IMR-90 (cell line): ENCODE measurements around the gene AJAP1. TPM values are rescaled to one million over a fixed set of nuclear protein-coding genes. Genes with fewer than 3 reads are reported as not detected.

Source experiments
- ATAC-seq: fragments of 200-7000 bp; cut with Tn5 transposase; 2 replicates; pipeline ENCODE4 v1.9.1; 2020; ENCODE audit warnings: low read depth, mild to moderate bottlenecking, moderate library complexity
- BruUV-seq: library from RNA; stranded (reverse); fragments of 400-500 nt; replicated peaks from 2 replicates; lab custom pipeline; 2021; lab: Mats Ljungman, UMichigan
- CTCF ChIA-PET: fragments of 300-600 bp; formaldehyde crosslinking; extraction: SDS; loops from one replicate; lab custom pipeline; 2021; ENCODE audit warnings: antibody characterized with exemption; lab: Yijun Ruan, JAX
- POLR2A ChIA-PET: fragments of 300-600 bp; sonication (Branson Sonifier 250); formaldehyde crosslinking; loops from one replicate; lab custom pipeline; 2022; ENCODE audit warnings: antibody characterized with exemption; ENCODE audit not compliant: unreplicated experiment; lab: Charles Lee
- DNase-seq: peaks from one replicate; pipeline ENCODE4 v3.0.0; 2013
- H2AFZ ChIP-seq: replicated peaks from 2 replicates; pipeline ENCODE3; 2013; ENCODE audit warnings: low read length, mild to moderate bottlenecking; ENCODE audit not compliant: poor library complexity
- H2AK5ac ChIP-seq: 2 replicates; pipeline ENCODE4 v1.6.1; 2013; ENCODE audit warnings: low read depth, low read length, inconsistent platforms
- H2AK9ac ChIP-seq: replicated peaks from 2 replicates; pipeline ENCODE3; 2013; ENCODE audit warnings: mild to moderate bottlenecking, low read depth, low read length, moderate library complexity; ENCODE audit not compliant: poor library complexity
- H2BK120ac ChIP-seq: 2 replicates; pipeline ENCODE4 v1.6.1; 2013; ENCODE audit warnings: low read depth, low read length, inconsistent platforms
- H2BK15ac ChIP-seq: 3 replicates; pipeline ENCODE4 v1.6.1; 2013; ENCODE audit warnings: low read depth, low read length, inconsistent platforms
- H2BK20ac ChIP-seq: 2 replicates; pipeline ENCODE4 v1.6.1; 2013; ENCODE audit warnings: low read depth, mild to moderate bottlenecking, inconsistent platforms, low read length, moderate library complexity
- H2BK5ac ChIP-seq: 2 replicates; pipeline ENCODE4 v1.6.1; 2013; ENCODE audit warnings: mild to moderate bottlenecking, low read depth, low read length, inconsistent platforms; ENCODE audit not compliant: poor library complexity, severe bottlenecking
- H3K14ac ChIP-seq: replicated peaks from 2 replicates; pipeline ENCODE4 v1.6.1; 2013; ENCODE audit warnings: low read depth, low read length, inconsistent platforms
- H3K18ac ChIP-seq: 2 replicates; pipeline ENCODE4 v1.6.1; 2013; ENCODE audit warnings: low read depth, low read length, control low read depth
- H3K23ac ChIP-seq: 2 replicates; pipeline ENCODE4 v1.6.1; 2013; ENCODE audit warnings: low read depth, low read length, inconsistent platforms
- H3K27ac ChIP-seq: 2 replicates; pipeline ENCODE4 v1.5.1; 2013; ENCODE audit warnings: mild to moderate bottlenecking, control low read depth, low read length; ENCODE audit not compliant: insufficient read depth
- H3K27me3 ChIP-seq: 2 replicates; pipeline ENCODE4 v1.6.1; 2013; ENCODE audit warnings: low read length; ENCODE audit not compliant: control insufficient read depth, insufficient read depth
- H3K36me3 ChIP-seq: 2 replicates; pipeline ENCODE4 v1.6.1; 2013; ENCODE audit warnings: low read length, mixed read lengths; ENCODE audit not compliant: control insufficient read depth, insufficient read depth
- H3K4ac ChIP-seq: 2 replicates; pipeline ENCODE4 v1.6.1; 2013; ENCODE audit warnings: low read depth, low read length, inconsistent platforms
- H3K4me1 ChIP-seq: 2 replicates; pipeline ENCODE4 v1.6.1; 2013; ENCODE audit warnings: low read length, mixed read lengths; ENCODE audit not compliant: control insufficient read depth, insufficient read depth
- H3K4me2 ChIP-seq: 2 replicates; pipeline ENCODE4 v1.6.1; 2013; ENCODE audit warnings: low read depth, mild to moderate bottlenecking, control low read depth, low read length, moderate library complexity
- H3K4me3 ChIP-seq: 2 replicates; pipeline ENCODE4 v1.5.1; 2013; ENCODE audit warnings: low read depth, mild to moderate bottlenecking, control low read depth, low read length, moderate library complexity; ENCODE audit not compliant: insufficient read depth
- H3K56ac ChIP-seq: 2 replicates; pipeline ENCODE4 v1.6.1; 2013; ENCODE audit warnings: low read length, inconsistent platforms; ENCODE audit not compliant: insufficient read depth; ENCODE audit errors: extremely low read depth
- H3K79me1 ChIP-seq, 2 experiments: 2 replicates each; pipeline ENCODE4 v1.6.1; 2013; ENCODE audit warnings: low read length in 2 of 2, inconsistent platforms in 1 of 2, low read depth in 1 of 2
- H3K9ac ChIP-seq: 2 replicates; pipeline ENCODE4 v1.6.1; 2013; ENCODE audit warnings: low read depth, low read length, control low read depth
- H3K9me1 ChIP-seq: 2 replicates; pipeline ENCODE4 v1.6.1; 2013; ENCODE audit warnings: low read length, inconsistent platforms; ENCODE audit not compliant: insufficient read depth
- H3K9me3 ChIP-seq: 2 replicates; pipeline ENCODE4 v1.6.1; 2013; ENCODE audit warnings: low read length; ENCODE audit not compliant: control insufficient read depth, insufficient read depth
- H4K20me1 ChIP-seq: 2 replicates; pipeline ENCODE4 v1.6.1; 2013; ENCODE audit warnings: low read length, inconsistent platforms; ENCODE audit not compliant: insufficient read depth
- H4K5ac ChIP-seq: 2 replicates; pipeline ENCODE4 v1.6.1; 2013; ENCODE audit warnings: mild to moderate bottlenecking, low read depth, low read length, control low read depth
- H4K8ac ChIP-seq, 2 experiments: 2 replicates each; pipeline ENCODE4 v1.6.1; 2013; ENCODE audit warnings: low read depth in 2 of 2, low read length in 2 of 2, control low read depth in 1 of 2, inconsistent platforms in 1 of 2
- H4K91ac ChIP-seq: 2 replicates; pipeline ENCODE4 v1.6.1; 2013; ENCODE audit warnings: low read depth, low read length, inconsistent platforms; ENCODE audit not compliant: insufficient read depth
- BHLHE40 ChIP-seq: fragments of 150-350 bp; IDR thresholded peaks from 2 replicates; pipeline ENCODE4 v1.6.1; 2016; ENCODE audit warnings: mild to moderate bottlenecking, low read depth, low read length
- CEBPB ChIP-seq: IDR thresholded peaks from 2 replicates; pipeline ENCODE4 v1.6.1; 2012; ENCODE audit warnings: low read depth, low read length, improper control_type of control experiment
- ELK1 ChIP-seq: fragments of 150-350 bp; IDR thresholded peaks from 2 replicates; pipeline ENCODE4 v1.6.1; 2016; ENCODE audit warnings: low read depth, mild to moderate bottlenecking, low read length, moderate library complexity, borderline replicate concordance
- MAFK ChIP-seq: IDR thresholded peaks from 2 replicates; pipeline ENCODE4 v1.6.1; 2012; ENCODE audit warnings: low read depth, low read length, improper control_type of control experiment
- NFE2L2 ChIP-seq: fragments of 150-350 bp; IDR thresholded peaks from 2 replicates; pipeline ENCODE4 v1.6.1; 2016; ENCODE audit warnings: low read depth, mild to moderate bottlenecking, low read length
- POLR2A ChIP-seq: IDR thresholded peaks from 2 replicates; pipeline ENCODE4 v1.6.1; 2012; ENCODE audit warnings: mild to moderate bottlenecking, low read depth, low read length
- RCOR1 ChIP-seq: IDR thresholded peaks from 2 replicates; pipeline ENCODE4 v1.6.1; 2012; ENCODE audit warnings: mild to moderate bottlenecking, low read length, improper control_type of control experiment; ENCODE audit not compliant: insufficient replicate concordance
- WGBS, 2 experiments: methylation state at CpG; one replicate each; pipeline versions ENCODE4 v1.1.5 to v1.1.7; 2013; ENCODE audit warnings: missing lambda C conversion rate in 2 of 2; ENCODE audit not compliant: insufficient read length in 1 of 2; ENCODE audit errors: extremely low coverage in 2 of 2; 5-methylcytosine and 5-hydroxymethylcytosine counted together
- dilution Hi-C: fragments of 300-500 bp; cut with HindIII; formaldehyde crosslinking; loops from one replicate; pipeline ENCODE4 v1.14.3; 2018; ENCODE audit warnings: low sequenced_read_pairs; ENCODE audit not compliant: unreplicated experiment
- in situ Hi-C: fragments of 300-500 bp; cut with MboI; formaldehyde crosslinking; loops from 3 replicates; pipeline ENCODE4 v1.14.3; 2019; ENCODE audit warnings: low sequenced_read_pairs, inconsistent platforms, mixed read lengths
- intact Hi-C: fragments of 100-400 bp; cut with micrococcal nuclease; formaldehyde crosslinking; loops from 2 replicates; pipeline ENCODE4 v1.10.0; 2022
- polyA plus RNA-seq, 3 experiments: library from polyadenylated mRNA; depleted of rRNA; stranded (reverse); fragments of >200 nt; gene quantifications; 2 replicates each; pipeline ENCODE4 v1.2.3, GENCODE V29; 2012; ENCODE audit warnings: low replicate concordance in 1 of 3
- total RNA-seq: library from RNA; depleted of rRNA; stranded (reverse); fragments of >200 nt; gene quantifications from 2 replicates; pipeline ENCODE4 v1.2.3, GENCODE V29; 2012
- TF ChIP-seq, protein P1 (sequence below): fragments of 150-350 bp; IDR thresholded peaks from 2 replicates; pipeline ENCODE4 v1.6.1; 2017; ENCODE audit warnings: mild to moderate bottlenecking, antibody characterized with exemption, low read length, low read depth

Gene AJAP1
- total and polyA plus RNA-seq, 2 of the 4 experiments (the other 2 are of a cell fraction), result under 0.01 to 0.02 TPM

DNA sequence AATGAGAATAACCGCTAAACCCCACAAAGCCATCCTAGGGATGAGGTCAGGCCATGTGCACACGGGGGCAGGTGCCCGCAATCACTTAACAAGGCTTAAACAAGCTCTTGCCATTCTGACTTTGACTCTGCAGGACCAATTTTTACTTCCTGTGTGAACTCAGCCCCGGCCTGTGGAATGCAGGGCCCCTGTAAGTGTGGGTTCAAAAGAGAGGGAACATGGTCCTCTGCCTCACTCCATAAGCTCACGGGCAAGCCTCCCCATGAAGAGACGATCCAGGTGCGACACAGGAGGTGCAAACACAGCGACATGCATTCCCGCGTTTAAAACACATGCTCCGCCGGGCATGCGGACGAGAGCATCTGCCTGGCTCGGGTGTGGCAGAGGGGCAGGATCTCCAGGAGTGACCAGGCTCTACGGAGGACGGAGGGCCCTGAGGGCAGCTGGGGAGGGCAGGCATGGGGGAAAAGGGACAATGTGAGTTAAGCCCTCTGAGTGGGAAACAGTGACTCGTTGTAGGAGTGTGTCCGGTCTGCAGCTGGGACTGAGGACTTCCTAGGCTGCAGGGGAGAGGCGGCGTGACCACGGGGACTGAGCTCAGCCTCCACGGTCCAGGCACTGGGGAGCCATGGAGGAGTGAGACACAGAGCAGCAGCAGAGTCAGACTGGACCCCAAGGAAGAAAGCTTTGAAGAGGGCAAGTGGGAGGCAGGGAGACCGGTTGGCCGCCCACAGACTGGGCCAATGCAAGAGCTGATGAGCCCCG, 40.6 kb upstream of the AJAP1 start:
- CTCF ChIA-PET, result no interaction called here
- no peak for DNase-seq
- intact Hi-C loops, result no loop called here

More for the DNA sequence above, 40.6 kb upstream of the AJAP1 start:
- dilution Hi-C loops, result no loop called here
- no peak for ATAC-seq
- no peak overlapping the region for H2BK20ac ChIP-seq
- TF ChIP-seq ELK1 (no peak), BHLHE40 (no peak), CEBPB (no peak), MAFK (no peak), NFE2L2 (no peak), RCOR1 (no peak), POLR2A (no peak)
- TF ChIP-seq, protein P1, sequence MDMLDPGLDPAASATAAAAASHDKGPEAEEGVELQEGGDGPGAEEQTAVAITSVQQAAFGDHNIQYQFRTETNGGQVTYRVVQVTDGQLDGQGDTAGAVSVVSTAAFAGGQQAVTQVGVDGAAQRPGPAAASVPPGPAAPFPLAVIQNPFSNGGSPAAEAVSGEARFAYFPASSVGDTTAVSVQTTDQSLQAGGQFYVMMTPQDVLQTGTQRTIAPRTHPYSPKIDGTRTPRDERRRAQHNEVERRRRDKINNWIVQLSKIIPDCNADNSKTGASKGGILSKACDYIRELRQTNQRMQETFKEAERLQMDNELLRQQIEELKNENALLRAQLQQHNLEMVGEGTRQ, result no peak
- no peak overlapping the region for H4K5ac ChIP-seq
- H3K4me1 ChIP-seq, result no peaks in the 10 kb centered on the region
- H4K8ac ChIP-seq, result no peak overlapping the region
- in situ Hi-C loops, result no loop called here
- no peak overlapping the region for H3K27ac ChIP-seq
- no peak overlapping the region for H3K23ac ChIP-seq
- H2AFZ ChIP-seq, result no peak overlapping the region
- 74% methylated on average over 14 of the region's 26 CpGs; no CpG with 5 or more reads in 1 of the 2 experiments for WGBS, 2 experiments
- no peak overlapping the region for H3K4ac ChIP-seq
- no peak overlapping the region for H2AK5ac ChIP-seq
- no peaks in the 10 kb centered on the region for H3K79me1 ChIP-seq
- no peaks in the 10 kb centered on the region for H3K9me1 ChIP-seq
- no peak overlapping the region for H2BK120ac ChIP-seq
- no peak overlapping the region for H3K4me2 ChIP-seq
- H2BK15ac ChIP-seq, result no peak overlapping the region
- H3K9ac ChIP-seq, result no peak overlapping the region
- H4K91ac ChIP-seq, result no peak overlapping the region
- H3K56ac ChIP-seq, result no peak overlapping the region
- no peaks in the 10 kb centered on the region for H3K27me3 ChIP-seq
- H3K14ac ChIP-seq, result no peak overlapping the region
- no TSS peak for BruUV-seq
- no peaks in the 10 kb centered on the region for H4K20me1 ChIP-seq
- no peak overlapping the region for H3K4me3 ChIP-seq
- no peak overlapping the region for H3K18ac ChIP-seq
- peaks cover 54% of the 10 kb centered on the region for H3K9me3 ChIP-seq
- H2BK5ac ChIP-seq, result no peak overlapping the region
- no peak overlapping the region for H2AK9ac ChIP-seq
- H3K36me3 ChIP-seq, result no peaks in the 10 kb centered on the region
- POLR2A ChIA-PET, result no interaction called here
